Thyroid gland (tissue), 4 donors: ENCODE data around the gene UVSSA.

ENCODE experiments used
- POLR2A ChIP-seq, 2 donors: fragments of 450-650 bp; IDR thresholded peaks; one replicate each; pipeline ENCODE4 v1.6.1; 2017; ENCODE audit warnings: antibody characterized with exemption in 2 of 2, mild to moderate bottlenecking in 2 of 2, moderate library complexity in 1 of 2
- TF ChIP-seq, protein P1 (sequence below), 6 experiments: fragments of 200-600 bp in 3 of 6; fragments of 450-650 bp in 3 of 6; sonication (generic) in 3 of 6; IDR thresholded peaks; one replicate each; pipeline ENCODE4 v1.5.1; 2016 to 2019; ENCODE audit warnings: antibody characterized with exemption in 6 of 6, mild to moderate bottlenecking in 2 of 6, inconsistent platforms in 1 of 6, moderate library complexity in 1 of 6

DNA sequence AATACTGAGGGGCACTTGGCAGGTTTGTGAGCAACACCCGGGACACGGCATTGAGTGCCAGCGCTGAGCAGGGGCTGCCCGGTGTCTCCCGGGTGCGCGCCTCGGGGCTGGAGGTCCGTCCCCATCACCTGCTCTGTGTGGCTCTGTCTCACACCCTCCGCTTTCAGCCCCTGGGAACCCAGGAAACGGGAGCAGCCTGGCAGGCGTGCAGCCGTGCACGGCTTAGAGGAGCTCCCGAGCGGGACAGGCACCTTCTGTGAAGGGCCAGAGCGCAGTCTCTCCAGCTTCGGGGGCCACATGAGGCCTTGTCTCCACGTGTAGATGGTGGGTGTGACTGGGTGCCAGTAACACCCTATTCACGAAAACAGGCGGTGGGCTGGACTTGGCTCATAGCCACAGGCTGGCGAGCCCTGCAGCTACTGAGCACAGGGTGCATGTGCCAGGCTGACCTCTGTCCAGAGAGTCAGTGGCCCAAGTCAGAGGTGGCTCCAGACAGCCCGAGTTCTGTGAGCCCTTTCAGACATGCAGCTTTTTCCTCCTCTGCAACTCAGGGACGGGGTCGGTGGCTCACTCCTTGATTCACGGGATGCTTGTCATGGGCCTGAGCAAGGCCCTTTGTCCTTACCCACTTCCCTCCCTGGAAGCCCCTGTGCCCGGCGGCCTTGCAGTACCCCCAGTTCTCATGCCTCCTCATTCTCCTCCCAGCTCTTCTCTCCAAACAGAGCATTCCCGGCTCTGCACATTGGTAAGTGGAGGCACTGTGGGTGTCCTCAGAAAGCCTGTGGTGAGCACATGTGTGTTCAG lies 23.5 kb downstream of the UVSSA start:
- TF ChIP-seq, protein P1, sequence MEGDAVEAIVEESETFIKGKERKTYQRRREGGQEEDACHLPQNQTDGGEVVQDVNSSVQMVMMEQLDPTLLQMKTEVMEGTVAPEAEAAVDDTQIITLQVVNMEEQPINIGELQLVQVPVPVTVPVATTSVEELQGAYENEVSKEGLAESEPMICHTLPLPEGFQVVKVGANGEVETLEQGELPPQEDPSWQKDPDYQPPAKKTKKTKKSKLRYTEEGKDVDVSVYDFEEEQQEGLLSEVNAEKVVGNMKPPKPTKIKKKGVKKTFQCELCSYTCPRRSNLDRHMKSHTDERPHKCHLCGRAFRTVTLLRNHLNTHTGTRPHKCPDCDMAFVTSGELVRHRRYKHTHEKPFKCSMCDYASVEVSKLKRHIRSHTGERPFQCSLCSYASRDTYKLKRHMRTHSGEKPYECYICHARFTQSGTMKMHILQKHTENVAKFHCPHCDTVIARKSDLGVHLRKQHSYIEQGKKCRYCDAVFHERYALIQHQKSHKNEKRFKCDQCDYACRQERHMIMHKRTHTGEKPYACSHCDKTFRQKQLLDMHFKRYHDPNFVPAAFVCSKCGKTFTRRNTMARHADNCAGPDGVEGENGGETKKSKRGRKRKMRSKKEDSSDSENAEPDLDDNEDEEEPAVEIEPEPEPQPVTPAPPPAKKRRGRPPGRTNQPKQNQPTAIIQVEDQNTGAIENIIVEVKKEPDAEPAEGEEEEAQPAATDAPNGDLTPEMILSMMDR (IDR thresholded peaks at IDR 0.05): no peak
- TF ChIP-seq POLR2A (IDR thresholded peaks at IDR 0.05): no peak
